SU-DHL-6 (cell line): Measurements from ENCODE around the gene CELA3B.
"Not testable (repeated sequence)": the region's sequence is repeated elsewhere in the genome, so short reads cannot be mapped to it uniquely, and the experiment has no call there.

Source experiments
- H2AFZ ChIP-seq: fragments of 200-600 bp; sonication (generic); 2 replicates; pipeline ENCODE4 v1.6.1; 2014; ENCODE audit warnings: low read depth, mild to moderate bottlenecking, moderate library complexity, mixed read lengths, antibody characterized with exemption, low read length; ENCODE audit not compliant: severe bottlenecking
- H3F3A ChIP-seq: fragments of 200-600 bp; shearing (Covaris generic); 2 replicates; pipeline ENCODE4 v1.6.0; 2016; ENCODE audit warnings: antibody characterized with exemption, mild to moderate bottlenecking; ENCODE audit not compliant: insufficient read depth
- H3K27ac ChIP-seq: fragments of 200-600 bp; sonication (generic); 2 replicates; pipeline ENCODE4 v1.5.1; 2016; ENCODE audit warnings: low read depth, mild to moderate bottlenecking, low read length, moderate library complexity, mixed read lengths
- H3K27me3 ChIP-seq: fragments of 200-600 bp; sonication (generic), shearing (Covaris generic); 2 replicates; pipeline ENCODE4 v1.6.0; 2014; ENCODE audit warnings: mild to moderate bottlenecking, low read length
- H3K36me3 ChIP-seq: fragments of 200-600 bp; sonication (generic); 2 replicates; pipeline ENCODE4 v1.6.1; 2014; ENCODE audit warnings: mild to moderate bottlenecking, low read length, mixed read lengths
- H3K4me2 ChIP-seq: fragments of 300-600, 200-600 bp; shearing (Covaris generic), sonication (generic); 2 replicates; pipeline ENCODE4 v1.6.0; 2014; ENCODE audit warnings: low read length, low read depth, mild to moderate bottlenecking; ENCODE audit not compliant: poor library complexity, severe bottlenecking
- H3K4me3 ChIP-seq: fragments of 200-600 bp; sonication (generic); 2 replicates; pipeline ENCODE4 v1.5.1; 2014; ENCODE audit warnings: antibody characterized with exemption, low read length, mild to moderate bottlenecking, mixed read lengths; ENCODE audit not compliant: insufficient read depth, poor library complexity, severe bottlenecking
- H3K79me2 ChIP-seq: fragments of 200-600 bp; sonication (generic); 2 replicates; pipeline ENCODE4 v1.6.1; 2014; ENCODE audit warnings: mild to moderate bottlenecking, low read length, moderate library complexity; ENCODE audit not compliant: insufficient read depth
- H3K9ac ChIP-seq: fragments of 200-600 bp; sonication (generic); 2 replicates; pipeline ENCODE4 v1.7.0; 2014; ENCODE audit warnings: mild to moderate bottlenecking, low read length
- H3K9me2 ChIP-seq: fragments of 200-600 bp; sonication (generic); replicated peaks from 2 replicates; pipeline ENCODE4 v1.6.1; 2014; ENCODE audit warnings: low read length; ENCODE audit not compliant: insufficient read depth
- H3K9me3 ChIP-seq: fragments of 200-600 bp; sonication (generic); 2 replicates; pipeline ENCODE4 v1.6.1; 2014; ENCODE audit warnings: low read length, mixed read lengths; ENCODE audit not compliant: insufficient read depth
- H4K20me1 ChIP-seq: fragments of 200-600 bp; sonication (generic); 2 replicates; pipeline ENCODE4 v1.6.1; 2014; ENCODE audit warnings: low read depth, mild to moderate bottlenecking, antibody characterized with exemption, low read length, moderate library complexity, mixed read lengths
- CTCF ChIP-seq: fragments of 200-600 bp; sonication (generic); IDR thresholded peaks from one replicate; pipeline ENCODE4 v1.5.1; 2017; ENCODE audit warnings: antibody characterized with exemption, mild to moderate bottlenecking, low read length, moderate library complexity; ENCODE audit not compliant: insufficient read depth, poor library complexity, severe bottlenecking
- EZH2phosphoT487 ChIP-seq: fragments of 200-600 bp; sonication (generic), shearing (Covaris generic); conservative IDR thresholded peaks from 2 replicates; pipeline ENCODE4 v1.6.1; 2018; ENCODE audit warnings: mild to moderate bottlenecking, antibody characterized with exemption, low read length, moderate library complexity, mixed read lengths

Gene CELA3B

GRCh38 chr1:21942464-21942863, 34.4 kb upstream of the CELA3B start:
- Histone ChIP-seq H3K79me2 (no peaks in the 10 kb centered on the region), H3K9me2 (no peaks in the 10 kb centered on the region), H3F3A (no peaks in the 10 kb centered on the region), H2AFZ (no peak overlapping the region), H3K27ac (no peak overlapping the region), H3K27me3 (no peaks in the 10 kb centered on the region), H3K9me3 (no peaks in the 10 kb centered on the region), H3K4me2 (no peak overlapping the region), H3K4me3 (no peak overlapping the region), H3K9ac (no peak overlapping the region), H3K36me3 (no peaks in the 10 kb centered on the region), H4K20me1 (no peaks in the 10 kb centered on the region)
- TF ChIP-seq CTCF = no peak
- TF ChIP-seq EZH2phosphoT487 = no peak

DNA sequence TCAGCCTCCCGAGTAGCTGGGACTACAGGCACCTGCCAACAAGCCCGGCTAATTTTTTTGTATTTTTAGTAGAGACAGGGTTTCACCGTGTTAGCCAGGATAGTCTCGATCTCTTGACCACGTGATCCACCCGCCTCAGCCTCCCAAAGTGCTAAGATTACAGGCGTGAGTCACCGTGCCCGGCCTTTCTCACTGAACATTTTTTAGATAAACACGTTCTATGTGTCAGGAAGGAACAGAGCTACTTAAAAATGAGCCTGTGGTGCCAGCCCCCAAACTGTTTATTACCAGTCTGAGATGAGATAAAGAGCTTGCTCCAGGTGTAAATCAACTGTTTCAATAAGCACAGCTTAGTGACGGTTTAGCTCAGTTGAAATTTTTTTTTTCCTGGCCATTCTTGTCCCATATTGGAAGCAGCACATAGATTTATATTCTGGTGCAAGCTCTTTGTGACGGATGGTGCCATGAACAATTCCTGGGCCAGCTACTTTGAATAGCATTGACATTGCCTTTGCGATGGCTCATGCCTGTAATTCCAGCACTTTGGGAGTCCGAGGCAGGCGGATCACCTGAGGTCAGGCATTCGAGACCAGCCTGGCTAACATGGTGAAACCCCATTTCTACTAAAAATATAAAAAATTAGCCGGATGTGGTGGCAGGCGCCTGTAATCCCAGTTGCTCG, 33.7 kb upstream of the CELA3B start:
- not testable (repeated sequence) for H3K36me3 ChIP-seq, H3K79me2 ChIP-seq, H2AFZ ChIP-seq, H3K9me2 ChIP-seq, H3K4me2 ChIP-seq, H3K27ac ChIP-seq, H3K9ac ChIP-seq, H4K20me1 ChIP-seq, H3K4me3 ChIP-seq, H3K27me3 ChIP-seq, H3F3A ChIP-seq, H3K9me3 ChIP-seq

GRCh38 chr1:21944733-21945073, 32.1 kb upstream of the CELA3B start:
- Histone ChIP-seq H3K9me3 (no peaks in the 10 kb centered on the region), H4K20me1 (no peaks in the 10 kb centered on the region), H2AFZ (no peak overlapping the region), H3K36me3 (no peaks in the 10 kb centered on the region), H3K9ac (no peak overlapping the region), H3K27ac (no peak overlapping the region), H3K9me2 (no peaks in the 10 kb centered on the region), H3K79me2 (no peaks in the 10 kb centered on the region), H3K27me3 (no peaks in the 10 kb centered on the region), H3K4me3 (no peak overlapping the region), H3K4me2 (no peak overlapping the region), H3F3A (no peaks in the 10 kb centered on the region)
- TF ChIP-seq CTCF (no peak), EZH2phosphoT487 (no peak)

DNA sequence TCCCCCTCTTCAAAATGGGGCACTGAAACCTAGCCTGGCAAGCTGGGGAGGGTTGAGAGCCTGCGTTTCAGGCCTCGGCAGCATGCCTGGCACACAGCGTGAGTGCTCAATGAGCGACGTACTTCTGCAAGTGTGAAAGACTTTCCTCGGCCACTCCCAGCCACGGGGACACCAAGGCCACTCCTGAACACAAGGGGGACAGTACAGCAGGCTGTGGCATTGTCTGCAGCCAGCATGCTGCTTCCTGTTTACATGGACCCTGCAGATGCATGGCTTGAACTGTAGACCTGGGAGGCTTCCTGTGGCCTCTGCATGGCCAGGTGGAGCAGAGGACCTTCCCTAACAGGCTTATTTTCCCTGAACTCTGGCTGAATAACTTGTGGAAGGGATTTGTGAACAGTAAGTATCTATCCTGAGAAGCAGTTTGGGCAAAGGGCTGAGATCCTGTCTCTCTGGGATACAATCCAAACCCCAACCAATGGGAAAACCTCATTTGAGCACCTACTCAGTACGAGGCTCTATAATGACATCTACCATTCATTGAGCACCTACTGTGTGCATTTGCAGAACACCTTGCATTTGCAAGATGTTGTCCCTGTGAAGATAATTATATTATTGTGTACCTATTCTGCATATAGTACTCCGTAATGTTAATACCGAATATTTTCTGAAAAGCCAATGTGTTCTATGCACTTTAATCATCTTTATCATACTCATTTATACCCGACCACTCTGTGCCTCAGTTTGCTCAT, 29.8 kb upstream of the CELA3B start:
- no peaks in the 10 kb centered on the region for H3K36me3 ChIP-seq
- no peaks in the 10 kb centered on the region for H3K9me3 ChIP-seq
- no peaks in the 10 kb centered on the region for H4K20me1 ChIP-seq
- no peak for TF ChIP-seq CTCF
- TF ChIP-seq EZH2phosphoT487 = no peak
- no peaks in the 10 kb centered on the region for H3K9me2 ChIP-seq
- no peak overlapping the region for H2AFZ ChIP-seq
- H3K27ac ChIP-seq = no peak overlapping the region
- H3K27me3 ChIP-seq = no peaks in the 10 kb centered on the region
- no peaks in the 10 kb centered on the region for H3K79me2 ChIP-seq
- H3K9ac ChIP-seq = no peak overlapping the region
- no peak overlapping the region for H3K4me3 ChIP-seq
- H3F3A ChIP-seq = no peaks in the 10 kb centered on the region
- no peak overlapping the region for H3K4me2 ChIP-seq
